Breast epithelium (tissue), 3 donors: ENCODE data around the gene KCNK10.

Experiments used
- CTCF ChIP-seq, 3 donors: fragments of 450-650 bp; IDR thresholded peaks; one replicate each; pipeline ENCODE4 v1.5.1; 2016 to 2017; ENCODE audit warnings: antibody characterized with exemption in 3 of 3, mild to moderate bottlenecking in 3 of 3, moderate library complexity in 3 of 3
- POLR2A ChIP-seq: fragments of 450-650 bp; IDR thresholded peaks from one replicate; pipeline ENCODE4 v1.6.1; 2016; ENCODE audit warnings: antibody characterized with exemption, mild to moderate bottlenecking, moderate library complexity
- POLR2AphosphoS5 ChIP-seq, 3 donors: sonication (generic); formaldehyde crosslinking; IDR thresholded peaks; one replicate each; pipeline ENCODE4 v1.6.1; 2017; ENCODE audit warnings: antibody characterized with exemption in 3 of 3

- no peak for TF ChIP-seq CTCF (IDR thresholded peaks at IDR 0.05)
- TF ChIP-seq POLR2AphosphoS5 (IDR thresholded peaks at IDR 0.05): no peak
- no peak for TF ChIP-seq POLR2A
Observed at GRCh38 chr14:88258021-88258420, 65.0 kb downstream of the KCNK10 start.
